H9 (cell line): Measurements from ENCODE around the gene HORMAD1. TPM values are rescaled to one million over a fixed set of nuclear protein-coding genes. Genes with fewer than 3 reads are reported as not detected.

Source experiments
- DNase-seq: peaks from one replicate; pipeline ENCODE4 v3.0.0-alpha.2; 2017
- H2AFZ ChIP-seq: one replicate; pipeline ENCODE4 v1.6.1; 2013; ENCODE audit warnings: mild to moderate bottlenecking, low read length, control low read depth, moderate library complexity
- H2AK5ac ChIP-seq: 2 replicates; pipeline ENCODE4 v1.6.1; 2013; ENCODE audit warnings: low read length, control low read depth, mixed read lengths; ENCODE audit not compliant: insufficient read length
- H2BK120ac ChIP-seq: one replicate; pipeline ENCODE4 v1.6.1; 2013; ENCODE audit warnings: low read depth, mild to moderate bottlenecking, low read length, control low read depth, inconsistent platforms; ENCODE audit not compliant: poor library complexity, severe bottlenecking
- H2BK12ac ChIP-seq: 2 replicates; pipeline ENCODE4 v1.6.1; 2013; ENCODE audit warnings: low read length, control low read depth, mixed read lengths, low read depth; ENCODE audit not compliant: insufficient read length
- H2BK15ac ChIP-seq: 2 replicates; pipeline ENCODE4 v1.6.1; 2013; ENCODE audit warnings: low read depth, low read length, control low read depth
- H2BK20ac ChIP-seq: one replicate; pipeline ENCODE4 v1.6.1; 2013; ENCODE audit warnings: low read depth, mild to moderate bottlenecking, low read length, control low read depth, inconsistent platforms; ENCODE audit not compliant: poor library complexity, severe bottlenecking
- H2BK5ac ChIP-seq: 2 replicates; pipeline ENCODE4 v1.6.1; 2013; ENCODE audit warnings: low read length, control low read depth, mixed read lengths; ENCODE audit not compliant: insufficient read length
- H3K14ac ChIP-seq: 2 replicates; pipeline ENCODE4 v1.6.1; 2013; ENCODE audit warnings: low read length, control low read depth; ENCODE audit not compliant: insufficient read depth
- H3K18ac ChIP-seq: 2 replicates; pipeline ENCODE4 v1.6.1; 2013; ENCODE audit warnings: low read depth, mild to moderate bottlenecking, mixed read lengths, low read length, control low read depth; ENCODE audit not compliant: insufficient read length
- H3K23ac ChIP-seq: 2 replicates; pipeline ENCODE4 v1.6.1; 2013; ENCODE audit warnings: low read length, control low read depth, mixed read lengths, low read depth; ENCODE audit not compliant: insufficient read length
- H3K23me2 ChIP-seq: 2 replicates; pipeline ENCODE4 v1.6.1; 2013; ENCODE audit warnings: low read depth, mild to moderate bottlenecking, mixed read lengths, low read length, control low read depth; ENCODE audit not compliant: insufficient read length, poor library complexity, severe bottlenecking
- H3K27ac ChIP-seq: 2 replicates; pipeline ENCODE4 v1.5.1; 2013; ENCODE audit warnings: low read length, control low read depth, mixed read lengths, low read depth; ENCODE audit not compliant: insufficient read length
- H3K27me3 ChIP-seq: 2 replicates; pipeline ENCODE4 v1.6.1; 2013; ENCODE audit warnings: low read length, control low read depth, inconsistent platforms; ENCODE audit not compliant: insufficient read depth
- H3K4ac ChIP-seq: 2 replicates; pipeline ENCODE4 v1.6.1; 2013; ENCODE audit warnings: low read depth, mild to moderate bottlenecking, control low read depth, inconsistent platforms, low read length, moderate library complexity
- H3K4me1 ChIP-seq: 2 replicates; pipeline ENCODE4 v1.6.1; 2013; ENCODE audit warnings: low read length, control low read depth, inconsistent platforms; ENCODE audit not compliant: insufficient read depth
- H3K4me2 ChIP-seq: 2 replicates; pipeline ENCODE4 v1.6.1; 2013; ENCODE audit warnings: low read length, control low read depth, mixed read lengths; ENCODE audit not compliant: insufficient read length, insufficient read depth
- H3K56ac ChIP-seq: 2 replicates; pipeline ENCODE4 v1.6.1; 2013; ENCODE audit warnings: low read depth, mild to moderate bottlenecking, mixed read lengths, low read length, control low read depth; ENCODE audit not compliant: insufficient read length
- H3K79me1 ChIP-seq: 2 replicates; pipeline ENCODE4 v1.6.1; 2013; ENCODE audit warnings: low read depth, mild to moderate bottlenecking, moderate library complexity, low read length, control low read depth, inconsistent platforms; ENCODE audit not compliant: insufficient read depth, poor library complexity, severe bottlenecking
- H3K79me2 ChIP-seq: 2 replicates; pipeline ENCODE4 v1.6.1; 2013; ENCODE audit warnings: low read length, control low read depth, inconsistent platforms; ENCODE audit not compliant: insufficient read depth
- H3K9ac ChIP-seq: 2 replicates; pipeline ENCODE4 v1.6.1; 2013; ENCODE audit warnings: low read length, control low read depth, mixed read lengths; ENCODE audit not compliant: insufficient read length; ENCODE audit errors: extremely low read depth
- H3K9me3 ChIP-seq: one replicate; pipeline ENCODE4 v1.6.1; 2013; ENCODE audit warnings: low read depth, low read length, inconsistent platforms; ENCODE audit not compliant: control insufficient read depth
- H3T11ph ChIP-seq: one replicate; pipeline ENCODE4 v1.6.1; 2013; ENCODE audit warnings: mild to moderate bottlenecking, low read length, control low read depth, inconsistent platforms
- H4K20me1 ChIP-seq: one replicate; pipeline ENCODE4 v1.6.1; 2013; ENCODE audit not compliant: control insufficient read depth, insufficient read length, insufficient read depth
- H4K5ac ChIP-seq: 2 replicates; pipeline ENCODE4 v1.6.1; 2013; ENCODE audit warnings: low read depth, mild to moderate bottlenecking, mixed read lengths, low read length, control low read depth; ENCODE audit not compliant: insufficient read length
- H4K8ac ChIP-seq: replicated peaks from 2 replicates; pipeline ENCODE4 v1.6.1; 2013; ENCODE audit warnings: low read length, control low read depth, mixed read lengths, low read depth; ENCODE audit not compliant: insufficient read length
- H4K91ac ChIP-seq: 2 replicates; pipeline ENCODE4 v1.6.1; 2013; ENCODE audit warnings: low read depth, mild to moderate bottlenecking, moderate library complexity, mixed read lengths, low read length, control low read depth; ENCODE audit not compliant: insufficient read length
- H3K27ac Mint-ChIP-seq, 3 experiments: 2 replicates in 2 of 3; 3 replicates in 1 of 3; pipeline ENCODE4 v1.8.0; 2020 to 2021; ENCODE audit warnings: mixed read lengths in 3 of 3, mild to moderate bottlenecking in 1 of 3, moderate library complexity in 1 of 3
- H3K27me3 Mint-ChIP-seq: 2 replicates; pipeline ENCODE4 v1.8.0; 2021; ENCODE audit warnings: low read depth, mild to moderate bottlenecking, moderate library complexity, mixed read lengths
- H3K36me3 Mint-ChIP-seq, 3 experiments: 2 replicates in 2 of 3; 3 replicates in 1 of 3; pipeline ENCODE4 v1.8.0; 2020 to 2021; ENCODE audit warnings: low read depth in 3 of 3, mixed read lengths in 3 of 3; ENCODE audit not compliant: insufficient read depth in 1 of 3
- H3K4me1 Mint-ChIP-seq, 2 experiments: 2 replicates each; pipeline ENCODE4 v1.8.0; 2020; ENCODE audit warnings: mixed read lengths in 2 of 2
- H3K4me3 Mint-ChIP-seq, 2 experiments: 2 replicates in 1 of 2; 3 replicates in 1 of 2; pipeline ENCODE4 v1.8.0; 2020 to 2021; ENCODE audit warnings: mild to moderate bottlenecking in 2 of 2, mixed read lengths in 2 of 2, moderate library complexity in 1 of 2
- H3K9me3 Mint-ChIP-seq, 2 experiments: 2 replicates in 1 of 2; 3 replicates in 1 of 2; pipeline ENCODE4 v1.8.0; 2020; ENCODE audit warnings: mild to moderate bottlenecking in 2 of 2, mixed read lengths in 2 of 2, moderate library complexity in 1 of 2
- CTCF ChIP-seq: fragments of 200-600 bp; sonication (generic); conservative IDR thresholded peaks from 3 replicates; pipeline ENCODE4 v1.8.0; 2021; ENCODE audit warnings: antibody characterized with exemption, mild to moderate bottlenecking
- WGBS: extraction: QIAGEN DNeasy Blood & Tissue Kit; methylation state at CpG from one replicate; pipeline ENCODE4 v1.1.7; 2013; ENCODE audit warnings: missing lambda C conversion rate, low lambda C conversion rate, mixed read lengths; ENCODE audit not compliant: insufficient read length; ENCODE audit errors: extremely low coverage; 5-methylcytosine and 5-hydroxymethylcytosine counted together
- total RNA-seq: library from RNA; stranded (reverse); gene quantifications from 2 replicates; pipeline ENCODE4 v1.2.1, GENCODE V29; 2021

HORMAD1 gene
- total RNA-seq, 1 experiment from 2014 or later = not detected

- H3K36me3 Mint-ChIP-seq = peaks cover 1 to 36% (median 24%) of the 10 kb centered on the region in 3 experiments; a peak in 6 of 7 replicates
- no peak overlapping the region for H3K27ac Mint-ChIP-seq
- no peak overlapping the region for H3K14ac ChIP-seq
Measured at GRCh38 chr1:150649441-150650075, 71.1 kb downstream of the HORMAD1 start.

More at GRCh38 chr1:150649441-150650075, 71.1 kb downstream of the HORMAD1 start:
- Histone ChIP-seq H4K8ac (no peak overlapping the region), H2BK15ac (no peak overlapping the region), H3K23me2 (no peaks in the 10 kb centered on the region), H2BK20ac (no peak overlapping the region), H2AFZ (no peak overlapping the region), H4K91ac (no peak overlapping the region), H2BK5ac (no peak overlapping the region), H4K20me1 (no peaks in the 10 kb centered on the region), H3K23ac (no peak overlapping the region), H3K27me3 (no peaks in the 10 kb centered on the region), H3K79me1 (no peaks in the 10 kb centered on the region), H2AK5ac (no peak overlapping the region), H3K9ac (no peak overlapping the region), H3K4me2 (no peak overlapping the region), H3K9me3 (no peaks in the 10 kb centered on the region), H3K4ac (no peak overlapping the region), H2BK12ac (no peak overlapping the region), H3K27ac (no peak overlapping the region), H2BK120ac (no peak overlapping the region), H3T11ph (no peak overlapping the region), H4K5ac (no peak overlapping the region), H3K4me1 (peaks cover 4% of the 10 kb centered on the region; the same call in 1 of the 2 replicates), H3K56ac (no peak overlapping the region), H3K79me2 (no peaks in the 10 kb centered on the region), H3K18ac (no peak overlapping the region)
- WGBS = no CpG with 5 or more reads among the region's 5 CpGs
- no peak overlapping the region; a peak in 1 of 5 replicates for H3K4me3 Mint-ChIP-seq
- H3K27me3 Mint-ChIP-seq = no peaks in the 10 kb centered on the region
- DNase-seq = no peak
- H3K9me3 Mint-ChIP-seq = no peaks in the 10 kb centered on the region; a peak in 1 of 5 replicates
- no peak for TF ChIP-seq CTCF
- peaks cover 0 to 9% of the 10 kb centered on the region in 2 experiments; a peak in 1 of 4 replicates for H3K4me1 Mint-ChIP-seq

Other genes with a start within 250 kb of the HORMAD1 start
- gene TARS2, start 233.5 kb downstream of the HORMAD1 start, total RNA-seq = 36.5 and 38.8 TPM in 2 replicates
- gene ECM1, start 212.8 kb downstream of the HORMAD1 start, total RNA-seq = 0.88 and 1.4 TPM in 2 replicates
- gene FALEC, start 205.1 kb downstream of the HORMAD1 start, total RNA-seq = not detected in 2 replicates
- 4.6 and 6.1 TPM in 2 replicates for gene ADAMTSL4, start 171.5 kb downstream of the HORMAD1 start, total RNA-seq
- gene MCL1, start 141.3 kb downstream of the HORMAD1 start, total RNA-seq = 247 and 250 TPM in 2 replicates
- 212 and 218 TPM in 2 replicates for gene ENSA, start 91.3 kb downstream of the HORMAD1 start, total RNA-seq
- gene GOLPH3L, start 23.7 kb downstream of the HORMAD1 start, total RNA-seq = 30.0 and 30.5 TPM in 2 replicates
- gene CTSS, start 44.9 kb upstream of the HORMAD1 start, total RNA-seq = not detected in 2 replicates
- 4.2 and 4.3 TPM in 2 replicates for gene CTSK, start 87.4 kb upstream of the HORMAD1 start, total RNA-seq
- gene ARNT, start 155.7 kb upstream of the HORMAD1 start, total RNA-seq = 19.1 and 22.7 TPM in 2 replicates
- not detected in 2 replicates for gene CTXND2, start 166.2 kb upstream of the HORMAD1 start, total RNA-seq
- gene SETDB1, start 205.5 kb upstream of the HORMAD1 start, total RNA-seq = 62.1 and 62.7 TPM in 2 replicates